ENCODE results near the gene OR1L6.

GRCh38 chr9:122723690-122724089 is 18.4 kb upstream of the OR1L6 start, which contains the start of gene OR1L4:
- TF ChIP-seq CTCF (optimal IDR thresholded peaks at IDR 0.05 in 1 of 3, IDR thresholded peaks at IDR 0.05 in 1 of 3, conservative IDR thresholded peaks at IDR 0.05 in 1 of 3; ENCODE audit: extremely low read depth in 1 of 3, insufficient read depth in 2 of 3, low read length in 3 of 3) (no peak), EZH2 (IDR thresholded peaks at IDR 0.05; ENCODE audit: low read length) (no peak)

Measured in keratinocyte (primary cell).